ENCODE data around the gene NDUFA6.

The NDUFA6 gene

GRCh38 chr22:42069801-42070516 lies 20.6 kb downstream of the NDUFA6 start:
- no peak for DNase-seq

GRCh38 chr22:42068291-42068690 lies 22.3 kb downstream of the NDUFA6 start:
- no peak for DNase-seq

GRCh38 chr22:42067671-42068251 lies 22.8 kb downstream of the NDUFA6 start:
- DNase-seq = no peak

- no peak for DNase-seq
Observed at GRCh38 chr22:42066937-42067336, 23.6 kb downstream of the NDUFA6 start.

- no peak for DNase-seq
Observed at GRCh38 chr22:42066126-42066761, 24.3 kb downstream of the NDUFA6 start.

GRCh38 chr22:42065438-42066125 lies 25.0 kb downstream of the NDUFA6 start:
- DNase-seq = no peak

- no peak for DNase-seq
Observed at GRCh38 chr22:42064629-42065028, 25.9 kb downstream of the NDUFA6 start.

GRCh38 chr22:42062506-42063170 lies 27.9 kb downstream of the NDUFA6 start:
- DNase-seq = no peak

GRCh38 chr22:42061041-42061440 lies 29.5 kb downstream of the NDUFA6 start:
- DNase-seq = no peak

- no peak for DNase-seq
Observed at GRCh38 chr22:42060489-42060888, 30.1 kb downstream of the NDUFA6 start.

- no peak for DNase-seq
Observed at GRCh38 chr22:42056757-42057511, 33.6 kb downstream of the NDUFA6 start.

GRCh38 chr22:42052765-42053164 lies 37.8 kb downstream of the NDUFA6 start:
- DNase-seq = no peak

- DNase-seq = no peak
Observed at GRCh38 chr22:42050641-42051180, 39.9 kb downstream of the NDUFA6 start.

- no peak for DNase-seq
Observed at GRCh38 chr22:42041784-42042183, 48.8 kb downstream of the NDUFA6 start.

- no peak for DNase-seq
Observed at GRCh38 chr22:42039271-42039670, 51.3 kb downstream of the NDUFA6 start.
